ENCODE data around the gene ACOT9. TPM values are rescaled to one million over a fixed set of nuclear protein-coding genes. Genes with fewer than 3 reads are reported as not detected.

Gene ACOT9, protein sequence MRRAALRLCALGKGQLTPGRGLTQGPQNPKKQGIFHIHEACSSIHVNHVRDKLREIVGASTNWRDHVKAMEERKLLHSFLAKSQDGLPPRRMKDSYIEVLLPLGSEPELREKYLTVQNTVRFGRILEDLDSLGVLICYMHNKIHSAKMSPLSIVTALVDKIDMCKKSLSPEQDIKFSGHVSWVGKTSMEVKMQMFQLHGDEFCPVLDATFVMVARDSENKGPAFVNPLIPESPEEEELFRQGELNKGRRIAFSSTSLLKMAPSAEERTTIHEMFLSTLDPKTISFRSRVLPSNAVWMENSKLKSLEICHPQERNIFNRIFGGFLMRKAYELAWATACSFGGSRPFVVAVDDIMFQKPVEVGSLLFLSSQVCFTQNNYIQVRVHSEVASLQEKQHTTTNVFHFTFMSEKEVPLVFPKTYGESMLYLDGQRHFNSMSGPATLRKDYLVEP
- total RNA-seq (2014; rRNA removed; shearing (Covaris generic)) (34.3 and 35.4 TPM in 2 replicates), polyA plus RNA-seq (2016; fragmentation: Nextera tagmentation; extraction: Ambion mirVana) (23.5 and 28.5 TPM in 2 replicates)
- long read RNA-seq, transcript ACOT9-201 (15 exons, 1,675 nt) = major isoform, 47 of 57 reads
- long read RNA-seq, partial matches to known transcripts = 3 of 57 reads
- long read RNA-seq, other reads (novel, unspliced or antisense) = 7 of 57 reads

GRCh38 chrX:23742697-23743622 is at the start of gene ACOT9:
TSS of gene ACOT9 (minus strand) at chrX:23743276. CDS start at chrX:23743144, 132 bp downstream.
- Histone ChIP-seq H3K36me3 (ENCODE audit: insufficient read depth) (no peaks in the 10 kb centered on the region), H3K27ac (ENCODE audit: low read depth) (peak within 1 kb of the TSS; percentile 59; the same call in 1 of the 2 replicates), H3K4me2 (peak within 1 kb of the TSS; percentile 83)

More at GRCh38 chrX:23742697-23743622, at the start of gene ACOT9:
- H3K4me1 ChIP-seq (ENCODE audit: insufficient read depth) = no peaks in the 10 kb centered on the region
- no peaks in the 10 kb centered on the region for H3F3A ChIP-seq (replicated peaks; ENCODE audit: low read depth)
- Mint-ChIP-seq H3K27ac (peak within 1 kb of the TSS; percentile 93), H3K4me3 (peak within 1 kb of the TSS; percentile 89), H3K27me3 (ENCODE audit: insufficient read depth, low read depth, poor library complexity) (peaks cover 2% of the 10 kb centered on the region), H3K36me3 (ENCODE audit: low read depth) (no peaks in the 10 kb centered on the region; the same call in 2 of the 3 replicates), H3K4me1 (peaks cover 6% of the 10 kb centered on the region; the same call in 2 of the 3 replicates), H3K9me3 (no peaks in the 10 kb centered on the region)
- H3K9me2 ChIP-seq (ENCODE audit: insufficient read depth) = no peaks in the 10 kb centered on the region
- ATAC-seq (peak; percentile 98), DNase-seq (ENCODE audit: low spot score) (peak; percentile 88)
- H4K20me1 ChIP-seq (replicated peaks; ENCODE audit: insufficient read depth) = no peaks in the 10 kb centered on the region
- peak within 1 kb of the TSS; percentile 71 for H3K4me3 ChIP-seq
- TF ChIP-seq, protein P1, sequence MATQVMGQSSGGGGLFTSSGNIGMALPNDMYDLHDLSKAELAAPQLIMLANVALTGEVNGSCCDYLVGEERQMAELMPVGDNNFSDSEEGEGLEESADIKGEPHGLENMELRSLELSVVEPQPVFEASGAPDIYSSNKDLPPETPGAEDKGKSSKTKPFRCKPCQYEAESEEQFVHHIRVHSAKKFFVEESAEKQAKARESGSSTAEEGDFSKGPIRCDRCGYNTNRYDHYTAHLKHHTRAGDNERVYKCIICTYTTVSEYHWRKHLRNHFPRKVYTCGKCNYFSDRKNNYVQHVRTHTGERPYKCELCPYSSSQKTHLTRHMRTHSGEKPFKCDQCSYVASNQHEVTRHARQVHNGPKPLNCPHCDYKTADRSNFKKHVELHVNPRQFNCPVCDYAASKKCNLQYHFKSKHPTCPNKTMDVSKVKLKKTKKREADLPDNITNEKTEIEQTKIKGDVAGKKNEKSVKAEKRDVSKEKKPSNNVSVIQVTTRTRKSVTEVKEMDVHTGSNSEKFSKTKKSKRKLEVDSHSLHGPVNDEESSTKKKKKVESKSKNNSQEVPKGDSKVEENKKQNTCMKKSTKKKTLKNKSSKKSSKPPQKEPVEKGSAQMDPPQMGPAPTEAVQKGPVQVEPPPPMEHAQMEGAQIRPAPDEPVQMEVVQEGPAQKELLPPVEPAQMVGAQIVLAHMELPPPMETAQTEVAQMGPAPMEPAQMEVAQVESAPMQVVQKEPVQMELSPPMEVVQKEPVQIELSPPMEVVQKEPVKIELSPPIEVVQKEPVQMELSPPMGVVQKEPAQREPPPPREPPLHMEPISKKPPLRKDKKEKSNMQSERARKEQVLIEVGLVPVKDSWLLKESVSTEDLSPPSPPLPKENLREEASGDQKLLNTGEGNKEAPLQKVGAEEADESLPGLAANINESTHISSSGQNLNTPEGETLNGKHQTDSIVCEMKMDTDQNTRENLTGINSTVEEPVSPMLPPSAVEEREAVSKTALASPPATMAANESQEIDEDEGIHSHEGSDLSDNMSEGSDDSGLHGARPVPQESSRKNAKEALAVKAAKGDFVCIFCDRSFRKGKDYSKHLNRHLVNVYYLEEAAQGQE (IDR thresholded peaks at IDR 0.05; ENCODE audit: unreplicated experiment) = peak; percentile 33
- TF ChIP-seq CREB1 (CRISPR knock-in tag; IDR thresholded peaks at IDR 0.05; ENCODE audit: low read depth) = peak; percentile 69
- TF ChIP-seq POLR2AphosphoS5 (IDR thresholded peaks at IDR 0.05; ENCODE audit: low read depth) = peak; percentile 77
- no peak for TF ChIP-seq EZH2phosphoT487 (IDR thresholded peaks at IDR 0.05; ENCODE audit: unreplicated experiment)
- TF ChIP-seq, protein P2, sequence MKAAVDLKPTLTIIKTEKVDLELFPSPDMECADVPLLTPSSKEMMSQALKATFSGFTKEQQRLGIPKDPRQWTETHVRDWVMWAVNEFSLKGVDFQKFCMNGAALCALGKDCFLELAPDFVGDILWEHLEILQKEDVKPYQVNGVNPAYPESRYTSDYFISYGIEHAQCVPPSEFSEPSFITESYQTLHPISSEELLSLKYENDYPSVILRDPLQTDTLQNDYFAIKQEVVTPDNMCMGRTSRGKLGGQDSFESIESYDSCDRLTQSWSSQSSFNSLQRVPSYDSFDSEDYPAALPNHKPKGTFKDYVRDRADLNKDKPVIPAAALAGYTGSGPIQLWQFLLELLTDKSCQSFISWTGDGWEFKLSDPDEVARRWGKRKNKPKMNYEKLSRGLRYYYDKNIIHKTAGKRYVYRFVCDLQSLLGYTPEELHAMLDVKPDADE (IDR thresholded peaks at IDR 0.05) = no peak
- TF ChIP-seq, protein P3, sequence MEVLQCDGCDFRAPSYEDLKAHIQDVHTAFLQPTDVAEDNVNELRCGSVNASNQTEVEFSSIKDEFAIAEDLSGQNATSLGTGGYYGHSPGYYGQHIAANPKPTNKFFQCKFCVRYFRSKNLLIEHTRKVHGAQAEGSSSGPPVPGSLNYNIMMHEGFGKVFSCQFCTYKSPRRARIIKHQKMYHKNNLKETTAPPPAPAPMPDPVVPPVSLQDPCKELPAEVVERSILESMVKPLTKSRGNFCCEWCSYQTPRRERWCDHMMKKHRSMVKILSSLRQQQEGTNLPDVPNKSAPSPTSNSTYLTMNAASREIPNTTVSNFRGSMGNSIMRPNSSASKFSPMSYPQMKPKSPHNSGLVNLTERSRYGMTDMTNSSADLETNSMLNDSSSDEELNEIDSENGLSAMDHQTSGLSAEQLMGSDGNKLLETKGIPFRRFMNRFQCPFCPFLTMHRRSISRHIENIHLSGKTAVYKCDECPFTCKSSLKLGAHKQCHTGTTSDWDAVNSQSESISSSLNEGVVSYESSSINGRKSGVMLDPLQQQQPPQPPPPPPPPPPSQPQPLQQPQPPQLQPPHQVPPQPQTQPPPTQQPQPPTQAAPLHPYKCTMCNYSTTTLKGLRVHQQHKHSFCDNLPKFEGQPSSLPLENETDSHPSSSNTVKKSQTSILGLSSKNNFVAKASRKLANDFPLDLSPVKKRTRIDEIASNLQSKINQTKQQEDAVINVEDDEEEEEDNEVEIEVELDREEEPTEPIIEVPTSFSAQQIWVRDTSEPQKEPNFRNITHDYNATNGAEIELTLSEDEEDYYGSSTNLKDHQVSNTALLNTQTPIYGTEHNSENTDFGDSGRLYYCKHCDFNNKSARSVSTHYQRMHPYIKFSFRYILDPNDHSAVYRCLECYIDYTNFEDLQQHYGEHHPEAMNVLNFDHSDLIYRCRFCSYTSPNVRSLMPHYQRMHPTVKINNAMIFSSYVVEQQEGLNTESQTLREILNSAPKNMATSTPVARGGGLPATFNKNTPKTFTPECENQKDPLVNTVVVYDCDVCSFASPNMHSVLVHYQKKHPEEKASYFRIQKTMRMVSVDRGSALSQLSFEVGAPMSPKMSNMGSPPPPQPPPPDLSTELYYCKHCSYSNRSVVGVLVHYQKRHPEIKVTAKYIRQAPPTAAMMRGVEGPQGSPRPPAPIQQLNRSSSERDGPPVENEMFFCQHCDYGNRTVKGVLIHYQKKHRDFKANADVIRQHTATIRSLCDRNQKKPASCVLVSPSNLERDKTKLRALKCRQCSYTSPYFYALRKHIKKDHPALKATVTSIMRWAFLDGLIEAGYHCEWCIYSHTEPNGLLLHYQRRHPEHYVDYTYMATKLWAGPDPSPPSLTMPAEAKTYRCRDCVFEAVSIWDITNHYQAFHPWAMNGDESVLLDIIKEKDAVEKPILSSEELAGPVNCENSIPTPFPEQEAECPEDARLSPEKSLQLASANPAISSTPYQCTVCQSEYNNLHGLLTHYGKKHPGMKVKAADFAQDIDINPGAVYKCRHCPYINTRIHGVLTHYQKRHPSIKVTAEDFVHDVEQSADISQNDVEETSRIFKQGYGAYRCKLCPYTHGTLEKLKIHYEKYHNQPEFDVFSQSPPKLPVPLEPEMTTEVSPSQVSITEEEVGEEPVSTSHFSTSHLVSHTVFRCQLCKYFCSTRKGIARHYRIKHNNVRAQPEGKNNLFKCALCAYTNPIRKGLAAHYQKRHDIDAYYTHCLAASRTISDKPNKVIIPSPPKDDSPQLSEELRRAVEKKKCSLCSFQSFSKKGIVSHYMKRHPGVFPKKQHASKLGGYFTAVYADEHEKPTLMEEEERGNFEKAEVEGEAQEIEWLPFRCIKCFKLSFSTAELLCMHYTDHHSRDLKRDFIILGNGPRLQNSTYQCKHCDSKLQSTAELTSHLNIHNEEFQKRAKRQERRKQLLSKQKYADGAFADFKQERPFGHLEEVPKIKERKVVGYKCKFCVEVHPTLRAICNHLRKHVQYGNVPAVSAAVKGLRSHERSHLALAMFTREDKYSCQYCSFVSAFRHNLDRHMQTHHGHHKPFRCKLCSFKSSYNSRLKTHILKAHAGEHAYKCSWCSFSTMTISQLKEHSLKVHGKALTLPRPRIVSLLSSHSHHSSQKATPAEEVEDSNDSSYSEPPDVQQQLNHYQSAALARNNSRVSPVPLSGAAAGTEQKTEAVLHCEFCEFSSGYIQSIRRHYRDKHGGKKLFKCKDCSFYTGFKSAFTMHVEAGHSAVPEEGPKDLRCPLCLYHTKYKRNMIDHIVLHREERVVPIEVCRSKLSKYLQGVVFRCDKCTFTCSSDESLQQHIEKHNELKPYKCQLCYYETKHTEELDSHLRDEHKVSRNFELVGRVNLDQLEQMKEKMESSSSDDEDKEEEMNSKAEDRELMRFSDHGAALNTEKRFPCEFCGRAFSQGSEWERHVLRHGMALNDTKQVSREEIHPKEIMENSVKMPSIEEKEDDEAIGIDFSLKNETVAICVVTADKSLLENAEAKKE (CRISPR knock-in tag; IDR thresholded peaks at IDR 0.05) = no peak
- peak within 1 kb of the TSS; percentile 96; the same call in 1 of the 2 replicates for H2AFZ ChIP-seq
- no peaks in the 10 kb centered on the region for H3K27me3 ChIP-seq (ENCODE audit: insufficient read depth)
- peaks cover 41% of the 10 kb centered on the region for H3K79me2 ChIP-seq (replicated peaks; ENCODE audit: insufficient read depth)
